GM18520 (cell line): Measurements from ENCODE around the gene GUCY1B1.
"Not testable (repeated sequence)": the region's sequence is repeated elsewhere in the genome, so short reads cannot be mapped to it uniquely, and the experiment has no call there.

Experiments used
- ATAC-seq: cut with Tn5 transposase; IDR thresholded peaks from one replicate; pipeline ENCODE4 v1.9.1; 2021; ENCODE audit not compliant: unreplicated experiment

GUCY1B1 gene

DNA sequence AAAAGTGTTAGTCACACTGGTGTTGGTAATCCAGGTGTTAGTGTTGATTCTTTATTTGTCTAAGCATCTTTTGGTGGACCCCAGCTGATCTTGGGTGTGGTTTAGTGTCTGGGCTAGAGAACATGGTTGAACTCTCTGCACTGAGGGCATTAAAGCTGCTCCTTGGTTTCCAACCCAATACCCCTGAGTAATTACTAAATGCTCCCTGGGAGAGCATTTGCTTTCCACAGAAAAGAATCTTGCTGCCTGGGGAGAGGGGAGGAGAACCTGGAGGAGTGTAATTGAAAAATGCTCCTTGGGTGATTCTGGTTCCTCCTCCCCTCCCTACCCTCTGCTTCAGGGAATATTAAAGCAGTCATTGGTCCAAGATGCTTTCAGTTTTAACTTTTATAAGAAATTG lies 3.1 kb downstream of the GUCY1B1 start:
- no peak for ATAC-seq

- no peak for ATAC-seq
Measured at GRCh38 chr4:155762334-155762733, 3.5 kb downstream of the GUCY1B1 start.

DNA sequence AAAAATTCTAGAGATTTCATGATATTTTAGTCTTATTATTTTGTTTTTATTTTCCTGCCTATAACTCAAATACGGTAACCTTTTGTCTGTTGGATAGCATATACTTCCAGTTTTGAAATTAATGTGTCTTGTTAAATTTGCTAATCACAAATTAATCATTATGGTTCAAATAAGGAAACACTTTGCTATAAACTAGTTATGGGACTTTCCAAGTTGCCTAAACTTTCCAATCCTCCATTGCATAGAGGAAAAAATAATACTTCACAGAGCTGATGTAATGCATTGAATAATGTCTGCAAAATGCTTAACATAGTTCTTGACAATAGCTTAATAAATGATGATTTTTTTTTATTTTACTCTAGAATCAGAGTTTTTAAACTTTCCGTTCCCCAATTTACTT lies 4.7 kb downstream of the GUCY1B1 start:
- ATAC-seq, result no peak

DNA sequence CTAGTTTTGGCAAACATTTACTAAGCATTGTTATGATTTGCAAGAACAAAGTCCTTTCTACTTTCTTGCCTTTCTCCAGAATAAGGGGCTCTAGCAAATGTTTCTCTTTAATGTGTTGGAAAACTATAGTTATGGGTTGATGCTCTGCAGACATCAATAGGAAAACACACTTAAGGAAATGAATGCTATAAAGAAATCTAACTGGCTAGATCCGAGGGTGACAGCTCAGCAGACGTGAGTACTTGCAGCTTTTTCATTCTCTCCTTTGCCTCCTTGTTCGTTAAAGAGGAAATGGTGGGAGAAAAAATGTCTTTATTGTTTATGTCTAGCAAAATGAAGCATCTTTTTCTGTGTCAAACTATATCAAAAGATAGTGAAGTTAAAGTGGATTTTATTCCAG lies 6.3 kb downstream of the GUCY1B1 start:
- no peak for ATAC-seq

- ATAC-seq, result no peak
Measured at GRCh38 chr4:155766622-155767021, 7.8 kb downstream of the GUCY1B1 start.

- ATAC-seq, result no peak
Measured at GRCh38 chr4:155768370-155768769, 9.5 kb downstream of the GUCY1B1 start.

- ATAC-seq, result peak; percentile 52
Measured at GRCh38 chr4:155769090-155769489, 10.3 kb downstream of the GUCY1B1 start.

- no peak for ATAC-seq
Measured at GRCh38 chr4:155772459-155773195, 13.8 kb downstream of the GUCY1B1 start.

DNA sequence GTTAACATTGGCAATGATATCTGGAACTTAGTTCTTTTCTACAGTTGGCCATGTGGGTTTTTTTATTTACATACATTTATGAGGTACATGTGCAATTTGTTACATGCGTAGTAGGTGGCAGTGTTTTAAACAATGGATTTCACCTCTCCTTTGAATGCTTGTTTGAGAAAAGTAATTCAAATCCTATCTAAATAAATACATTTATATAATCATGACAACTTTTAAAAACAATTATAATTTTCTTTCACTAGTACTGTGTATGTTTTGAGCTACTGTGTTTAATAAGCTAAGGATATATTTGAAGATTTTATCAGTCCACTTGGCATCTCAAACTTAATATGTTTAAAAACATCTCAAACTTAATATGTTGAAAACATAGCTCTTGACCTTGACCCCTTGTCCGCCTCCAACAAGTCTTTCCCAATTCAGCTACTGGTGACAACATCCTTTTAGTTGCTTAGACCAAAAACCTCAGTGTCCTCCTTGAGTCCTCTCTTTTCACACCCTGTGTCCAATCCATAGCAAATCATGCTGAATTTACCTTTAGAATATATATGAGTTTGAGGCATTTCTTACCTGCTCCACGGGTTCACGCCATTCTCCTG lies 14.5 kb downstream of the GUCY1B1 start:
- ATAC-seq, result no peak

DNA sequence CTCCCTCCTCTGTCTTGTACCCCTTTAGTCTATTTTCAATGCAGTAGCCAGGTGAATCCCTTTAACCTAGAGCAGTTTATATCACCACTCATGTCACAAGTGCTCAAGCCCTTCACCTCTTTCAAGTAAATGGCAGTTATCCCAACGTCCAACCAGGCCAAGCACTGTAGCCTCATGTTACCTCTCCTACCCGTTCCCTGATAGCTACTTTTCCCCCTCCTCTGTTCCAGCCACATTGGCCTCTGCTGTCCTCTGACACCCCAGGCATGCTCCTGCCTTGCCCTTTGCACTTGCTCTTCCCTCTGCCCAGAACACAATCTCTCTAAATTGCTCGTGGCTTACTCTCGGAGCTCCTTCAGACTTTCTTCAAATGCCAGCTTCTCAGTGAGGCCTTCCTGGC lies 15.2 kb downstream of the GUCY1B1 start:
- ATAC-seq, result no peak

GRCh38 chr4:155777971-155778735 lies 19.3 kb downstream of the GUCY1B1 start:
- no peak for ATAC-seq

GRCh38 chr4:155780775-155781174 lies 22.0 kb downstream of the GUCY1B1 start:
- no peak for ATAC-seq

DNA sequence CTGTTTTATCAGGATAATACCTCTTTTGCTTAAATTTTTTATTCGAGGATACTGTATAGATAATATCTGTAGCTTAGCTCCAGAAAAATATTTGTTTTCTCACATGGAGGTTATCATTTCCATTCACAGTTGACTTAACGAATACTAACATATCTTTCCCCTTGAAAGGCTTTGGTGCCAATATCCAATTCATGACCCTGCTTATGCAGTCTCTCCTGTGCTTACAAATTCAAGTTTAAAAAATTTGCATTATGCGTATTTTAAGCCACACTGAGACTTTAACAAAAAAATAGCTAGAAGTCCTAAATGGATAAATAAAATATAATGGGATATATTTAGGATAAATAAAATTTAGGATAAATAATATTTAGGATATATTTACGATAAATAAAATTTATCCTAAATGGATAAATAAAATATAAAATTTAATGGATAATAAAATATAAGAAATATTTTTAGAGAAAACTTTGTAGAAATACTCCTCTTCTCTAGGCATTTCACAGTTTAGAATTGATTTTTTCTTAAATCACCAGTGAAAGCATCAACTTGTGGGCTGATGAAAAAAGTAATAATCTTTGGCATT lies 22.5 kb downstream of the GUCY1B1 start:
- no peak for ATAC-seq

DNA sequence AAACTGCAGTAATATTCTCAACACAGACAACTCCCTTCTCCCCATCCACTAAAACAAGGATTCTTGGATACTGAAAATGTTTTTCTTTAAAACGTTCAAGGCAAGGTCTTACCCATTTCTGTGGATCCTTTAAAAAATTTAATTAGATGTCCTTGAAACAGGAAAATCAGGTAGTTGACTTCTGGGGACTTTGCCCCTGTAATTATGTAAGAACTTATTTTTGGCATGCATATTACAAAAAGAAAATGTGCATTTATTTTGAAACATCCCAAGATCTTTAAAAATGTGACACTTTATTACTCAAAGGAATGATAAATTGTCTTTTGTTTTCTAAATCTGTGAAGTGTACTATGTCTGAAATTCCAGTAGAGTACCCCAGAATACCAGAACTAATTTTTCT lies 25.8 kb downstream of the GUCY1B1 start:
- ATAC-seq, result no peak

- no peak for ATAC-seq
Measured at GRCh38 chr4:155785828-155786227, 27.0 kb downstream of the GUCY1B1 start.

DNA sequence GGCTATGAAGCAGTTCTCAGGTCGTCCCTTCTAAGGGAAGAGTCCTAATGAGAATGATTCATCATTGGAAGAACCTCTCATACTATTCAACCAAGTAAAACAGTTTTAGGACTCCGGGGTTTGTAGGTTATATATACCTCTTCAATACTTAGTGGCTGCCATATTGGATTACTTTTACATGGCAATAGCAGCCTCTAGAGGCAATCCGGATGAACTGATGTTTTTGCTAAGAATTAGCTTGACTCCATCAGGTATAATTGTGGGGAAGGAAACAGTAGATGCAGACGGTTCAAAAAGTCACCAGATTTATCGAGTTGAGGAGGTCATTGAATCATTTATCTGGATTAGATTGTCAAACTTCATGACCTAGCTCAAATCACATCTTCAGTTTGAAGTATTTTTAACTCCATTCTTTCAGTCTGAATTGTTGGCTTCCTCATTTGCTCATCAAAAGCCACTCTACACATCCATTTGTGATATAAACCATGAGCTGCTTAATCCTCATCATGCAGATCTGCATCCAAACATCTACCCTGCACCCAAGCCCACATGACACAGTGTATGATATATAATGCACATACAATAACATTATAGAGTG lies 28.4 kb downstream of the GUCY1B1 start:
- peak; percentile 97 for ATAC-seq

DNA sequence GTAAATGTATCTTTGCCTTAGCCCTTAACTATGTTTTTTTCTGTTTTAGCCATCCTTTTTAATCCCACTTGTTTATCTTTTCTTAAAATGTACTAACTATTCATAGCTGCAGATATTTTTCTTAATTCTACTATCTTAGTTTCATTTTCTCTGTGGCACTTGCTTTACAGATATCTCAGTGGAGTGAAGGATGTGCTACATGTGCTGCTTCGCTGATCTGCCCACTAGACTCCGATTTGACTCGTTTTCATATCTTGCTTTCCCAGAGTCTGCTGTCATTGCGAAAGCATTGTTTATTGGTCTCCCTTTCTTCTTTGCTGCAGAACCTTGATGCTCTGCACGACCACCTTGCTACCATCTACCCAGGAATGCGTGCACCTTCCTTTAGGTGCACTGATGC lies 30.6 kb downstream of the GUCY1B1 start:
- ATAC-seq, result peak; percentile 30

GRCh38 chr4:155789982-155790381 lies 31.2 kb downstream of the GUCY1B1 start:
- no peak for ATAC-seq

DNA sequence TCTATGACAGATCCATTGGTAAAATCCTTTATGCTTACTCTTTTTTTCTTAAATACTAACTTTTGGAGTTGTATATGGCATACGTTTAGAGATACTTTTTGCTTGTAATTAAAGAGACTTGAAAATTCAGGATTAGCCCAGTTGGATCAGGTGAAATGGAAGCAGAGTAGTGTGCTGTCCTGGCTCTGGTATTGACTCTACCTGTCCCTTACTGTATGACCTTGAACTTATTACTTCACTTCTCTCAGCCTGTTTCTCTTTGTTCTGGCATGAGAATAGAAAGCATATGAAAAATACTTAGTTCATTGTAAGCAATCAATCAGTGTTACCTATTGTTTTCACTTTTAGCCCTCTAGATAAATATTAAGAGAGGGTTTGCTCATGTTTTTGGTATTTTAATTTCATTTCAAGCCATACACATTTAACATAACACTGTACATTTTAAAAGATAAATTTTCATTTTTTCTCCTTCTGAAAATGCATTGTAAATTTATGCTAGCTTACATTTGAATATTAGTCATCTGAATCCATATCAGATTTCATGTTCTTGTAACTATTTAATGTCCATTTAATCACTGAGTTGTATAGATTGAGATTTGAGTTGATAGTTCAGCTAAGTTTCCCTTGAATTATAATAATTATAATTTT lies 35.9 kb downstream of the GUCY1B1 start:
- ATAC-seq, result no peak

GRCh38 chr4:155795991-155796390 lies 37.2 kb downstream of the GUCY1B1 start:
- ATAC-seq, result peak; percentile 70

- ATAC-seq, result not testable (repeated sequence)
Measured at GRCh38 chr4:155797581-155797980, 38.8 kb downstream of the GUCY1B1 start.
